Activated CD8-positive, alpha-beta T cell treated with anti-CD3 and anti-CD28 coated beads for 36 hours (primary cell): ENCODE data around the gene NR4A1. TPM values are rescaled to one million over a fixed set of nuclear protein-coding genes. Genes with fewer than 3 reads are reported as not detected.

Experiments used
- ATAC-seq: fragments of 200-7000 bp; cut with Tn5 transposase; one replicate; pipeline ENCODE4 v1.10.0; 2021; ENCODE audit warnings: mild to moderate bottlenecking, moderate library complexity
- CTCF ChIA-PET: fragments of 350-600 bp; sonication (Branson Sonifier 250); formaldehyde crosslinking; loops from one replicate; lab custom pipeline; 2021; ENCODE audit warnings: antibody characterized with exemption; lab: Charles Lee
- POLR2A ChIA-PET: fragments of 350-600 bp; sonication (Branson Sonifier 250); formaldehyde crosslinking; loops from one replicate; lab custom pipeline; 2021; ENCODE audit warnings: antibody characterized with exemption; lab: Charles Lee
- DNase-seq: peaks from one replicate; pipeline ENCODE4 v3.0.0-alpha.2; 2020
- H3K27ac Mint-ChIP-seq: one replicate; pipeline ENCODE4 v1.8.0; 2021; ENCODE audit warnings: mild to moderate bottlenecking, mixed read lengths
- H3K27me3 Mint-ChIP-seq: one replicate; pipeline ENCODE4 v1.8.0; 2021; ENCODE audit warnings: mixed read lengths
- H3K36me3 Mint-ChIP-seq: one replicate; pipeline ENCODE4 v1.8.0; 2021; ENCODE audit warnings: low read depth, mixed read lengths
- H3K4me1 Mint-ChIP-seq: one replicate; pipeline ENCODE4 v1.8.0; 2021; ENCODE audit warnings: low read depth, mixed read lengths
- H3K4me3 Mint-ChIP-seq: one replicate; pipeline ENCODE4 v1.8.0; 2021; ENCODE audit warnings: mild to moderate bottlenecking, moderate library complexity, mixed read lengths
- H3K9me3 Mint-ChIP-seq: one replicate; pipeline ENCODE4 v1.8.0; 2021; ENCODE audit warnings: mixed read lengths
- CTCF ChIP-seq: fragments of 200-600 bp; IDR thresholded peaks from one replicate; pipeline ENCODE4 v1.8.0; 2022; ENCODE audit warnings: antibody characterized with exemption, mild to moderate bottlenecking
- intact Hi-C: fragments of 100-400 bp; cut with micrococcal nuclease; formaldehyde crosslinking; loops from one replicate; pipeline ENCODE4 v1.10.0; 2022
- total RNA-seq, 2 experiments: library from RNA; stranded (reverse); gene quantifications; one replicate each; pipeline ENCODE4 v1.2.3, GENCODE V29; 2021

Gene NR4A1
- total RNA-seq, 2 experiments from 2014 or later = 120 to 128 TPM

DNA sequence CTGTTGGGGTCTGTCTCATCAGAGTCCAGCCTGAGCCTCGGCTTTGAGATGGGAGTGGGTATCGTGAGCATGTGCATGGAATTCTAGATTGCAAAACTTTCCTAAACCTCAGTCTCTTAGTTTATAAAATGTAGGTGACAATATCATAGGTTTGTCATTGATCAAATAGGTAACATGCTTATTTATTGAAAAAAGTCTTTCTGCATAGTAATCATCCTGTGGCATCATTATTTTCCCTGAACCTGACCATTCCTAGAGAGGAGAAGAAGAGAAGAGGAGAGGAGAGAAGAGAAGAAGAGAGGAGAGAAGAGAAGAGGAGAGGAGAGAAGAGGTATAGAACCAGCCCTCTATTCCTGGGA, 32.4 kb downstream of the NR4A1 start:
- peak; percentile 13 for TF ChIP-seq CTCF
- ChIA-PET CTCF (interaction anchor here (0.8 to 12.8 kb wide), 12 partner anchors 10 to 90 kb away, joined by 3 to 394 read pairs (median 4); partner anchors contain the start of gene NR4A1), POLR2A (interaction anchor here (2.7 kb wide), 1 partner anchor 58 kb away, joined by 11 read pairs; no protein-coding TSS in a partner anchor)
- H3K27me3 Mint-ChIP-seq = peaks cover 12% of the 10 kb centered on the region
- DNase-seq (no peak), ATAC-seq (no peak)
- intact Hi-C loops = loop anchor here (1.0 kb wide), 1 partner anchor 58 kb away; no protein-coding TSS in a partner anchor
- no peaks in the 10 kb centered on the region for H3K9me3 Mint-ChIP-seq
- H3K4me1 Mint-ChIP-seq = peaks cover 9% of the 10 kb centered on the region
- no peaks in the 10 kb centered on the region for H3K36me3 Mint-ChIP-seq
- H3K4me3 Mint-ChIP-seq = no peak overlapping the region
- no peak overlapping the region for H3K27ac Mint-ChIP-seq

DNA sequence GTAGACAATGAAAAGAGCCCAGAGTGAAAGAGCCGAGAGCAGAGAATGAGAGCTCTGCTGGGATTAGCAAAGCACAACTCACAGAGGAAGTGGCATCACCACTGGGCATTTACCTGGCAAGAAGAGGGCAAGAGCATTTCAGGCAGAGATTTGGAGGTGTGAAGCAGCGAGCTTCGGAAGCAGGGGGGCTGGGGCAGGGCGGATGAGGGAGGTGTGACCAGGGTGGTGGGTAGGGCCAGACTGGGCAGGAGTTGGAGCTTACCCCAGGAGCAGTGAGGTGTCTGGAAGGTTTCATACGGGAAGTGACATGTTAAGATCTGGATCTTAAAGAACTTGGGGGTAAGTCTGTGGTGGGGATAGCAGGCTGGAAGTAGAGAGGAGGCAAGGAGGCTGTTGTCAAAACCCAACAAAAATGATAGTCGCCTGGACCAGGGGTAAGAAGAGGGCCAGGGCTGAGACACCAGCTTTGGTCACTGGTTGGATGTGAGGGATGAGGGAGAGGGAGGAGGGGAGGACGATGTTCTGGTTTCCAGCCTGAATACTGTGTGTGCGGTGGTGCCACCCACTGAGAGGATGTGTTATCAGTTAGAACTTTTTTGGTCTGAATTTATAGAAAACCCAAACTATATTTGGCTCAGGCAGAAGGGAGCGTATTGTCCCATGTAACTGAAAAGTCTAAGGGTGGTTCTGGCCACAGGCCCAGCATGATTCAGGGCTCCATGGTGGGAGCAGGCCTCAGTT, 33.4 kb downstream of the NR4A1 start:
- no peaks in the 10 kb centered on the region for H3K36me3 Mint-ChIP-seq
- peaks cover 9% of the 10 kb centered on the region for H3K4me1 Mint-ChIP-seq
- H3K4me3 Mint-ChIP-seq = no peak overlapping the region
- no peak for TF ChIP-seq CTCF
- ATAC-seq (no peak), DNase-seq (no peak)
- no peak overlapping the region for H3K27ac Mint-ChIP-seq
- intact Hi-C loops = no loop called here
- ChIA-PET CTCF (interaction anchor here (0.7 to 12.8 kb wide), 12 partner anchors 10 to 91 kb away, joined by 3 to 394 read pairs (median 4); partner anchors contain the start of gene NR4A1), POLR2A (no interaction called here)
- peaks cover 15% of the 10 kb centered on the region for H3K27me3 Mint-ChIP-seq
- no peaks in the 10 kb centered on the region for H3K9me3 Mint-ChIP-seq

- intact Hi-C loops = no loop called here
- Mint-ChIP-seq H3K4me3 (no peak overlapping the region), H3K9me3 (no peaks in the 10 kb centered on the region), H3K36me3 (no peaks in the 10 kb centered on the region), H3K4me1 (peaks cover 9% of the 10 kb centered on the region), H3K27ac (no peak overlapping the region), H3K27me3 (peaks cover 22% of the 10 kb centered on the region)
- DNase-seq = no peak
- ATAC-seq = no peak
- ChIA-PET CTCF (interaction anchor here (1.0 to 12.8 kb wide), 3 partner anchors 36 to 93 kb away, joined by 3 to 394 read pairs (median 7); no protein-coding TSS in a partner anchor), POLR2A (no interaction called here)
- no peak for TF ChIP-seq CTCF
Observed at GRCh38 chr12:52085682-52086180, 34.5 kb downstream of the NR4A1 start.

GRCh38 chr12:52086366-52086765, 35.1 kb downstream of the NR4A1 start:
- ATAC-seq (no peak), DNase-seq (no peak)
- no peak for TF ChIP-seq CTCF
- Mint-ChIP-seq H3K27me3 (peaks cover 28% of the 10 kb centered on the region), H3K9me3 (no peaks in the 10 kb centered on the region), H3K36me3 (no peaks in the 10 kb centered on the region), H3K4me3 (no peak overlapping the region), H3K27ac (no peak overlapping the region), H3K4me1 (peaks cover 9% of the 10 kb centered on the region)
- CTCF ChIA-PET = interaction anchor here (1.0 to 12.8 kb wide), 2 partner anchors 60 to 93 kb away, joined by 3 to 394 read pairs; no protein-coding TSS in a partner anchor
- POLR2A ChIA-PET = no interaction called here
- intact Hi-C loops = no loop called here
